VCaP (cell line): ENCODE data around the gene CENPO.
A peak's percentile ranks its signal among the peaks of the same experiment; 100 is the strongest.
"Not testable (repeated sequence)": the region's sequence is repeated elsewhere in the genome, so short reads cannot be mapped to it uniquely, and the experiment has no call there.

Source experiments
- H3K27ac ChIP-seq: fragments of 450-650 bp; 2 replicates; pipeline ENCODE4 v1.5.1; 2017
- CTCF ChIP-seq: fragments of 450-650 bp; conservative IDR thresholded peaks from 2 replicates; pipeline ENCODE4 v1.5.1; 2017; ENCODE audit warnings: mild to moderate bottlenecking, moderate library complexity

Gene CENPO

GRCh38 chr2:24787532-24787931, 5.7 kb upstream of the CENPO start:
- H3K27ac ChIP-seq, result no peak overlapping the region
- no peak for TF ChIP-seq CTCF

- no peak overlapping the region for H3K27ac ChIP-seq
- no peak for TF ChIP-seq CTCF
These were observed 4.4 kb upstream of the CENPO start for GRCh38 chr2:24788816-24789215.

- peak overlapping the region; percentile 99 for H3K27ac ChIP-seq
- TF ChIP-seq CTCF, result no peak
These were observed 1.8 kb upstream of the CENPO start for GRCh38 chr2:24791452-24791851.

GRCh38 chr2:24792542-24792873, 717 bp upstream of the CENPO start:
- TF ChIP-seq CTCF, result no peak
- H3K27ac ChIP-seq, result peak overlapping the region; percentile 99

- H3K27ac ChIP-seq, result peak overlapping the region; percentile 99
- no peak for TF ChIP-seq CTCF
These were observed 673 bp downstream of the CENPO start for GRCh38 chr2:24793761-24794435.

GRCh38 chr2:24797644-24798043, 4.4 kb downstream of the CENPO start:
- no peak overlapping the region for H3K27ac ChIP-seq
- no peak for TF ChIP-seq CTCF

GRCh38 chr2:24800487-24800886, 7.3 kb downstream of the CENPO start:
- H3K27ac ChIP-seq, result not testable (repeated sequence)

GRCh38 chr2:24805811-24806660, 12.8 kb downstream of the CENPO start:
- H3K27ac ChIP-seq, result not testable (repeated sequence)
